Neutrophil (primary cell): ENCODE measurements around the gene STX8.

Experiments
- H3K27ac ChIP-seq: fragments of 200-600 bp; sonication (generic); 2 replicates; pipeline ENCODE4 v1.5.1; 2016; ENCODE audit warnings: mild to moderate bottlenecking, moderate library complexity
- H3K27me3 ChIP-seq: fragments of 200-600 bp; sonication (generic); 2 replicates; pipeline ENCODE4 v1.6.0; 2016; ENCODE audit warnings: mild to moderate bottlenecking
- H3K36me3 ChIP-seq: fragments of 200-600 bp; sonication (generic); 2 replicates; pipeline ENCODE4 v1.5.1; 2017
- H3K4me1 ChIP-seq, 2 experiments: fragments of 200-600 bp in 1 of 2; sonication (generic) in 1 of 2; 1 replicate in 1 of 2; 2 replicates in 1 of 2; pipeline versions ENCODE4 v1.5.1 to v1.6.1; 2013 to 2016; ENCODE audit warnings: low read depth in 1 of 2, low read length in 1 of 2, mild to moderate bottlenecking in 1 of 2, moderate library complexity in 1 of 2; ENCODE audit not compliant: control insufficient read depth in 1 of 2, insufficient read depth in 1 of 2
- H3K4me3 ChIP-seq, 2 experiments: fragments of 200-600 bp in 1 of 2; sonication (generic) in 1 of 2; 1 replicate in 1 of 2; 2 replicates in 1 of 2; pipeline ENCODE4 v1.5.1; 2013 to 2016; ENCODE audit warnings: low read depth in 1 of 2, low read length in 1 of 2, mild to moderate bottlenecking in 1 of 2, moderate library complexity in 1 of 2
- H3K9me3 ChIP-seq: fragments of 200-600 bp; sonication (generic); 2 replicates; pipeline ENCODE4 v1.5.1; 2016
- CTCF ChIP-seq: fragments of 200-600 bp; sonication (generic); IDR thresholded peaks from 2 replicates; pipeline ENCODE4 v1.5.1; 2016; ENCODE audit warnings: antibody characterized with exemption

The STX8 gene

GRCh38 chr17:9475101-9475658 lies 100.4 kb downstream of the STX8 start:
- H3K4me1 ChIP-seq = peaks cover 2 to 4% of the 10 kb centered on the region in 2 experiments
- H3K9me3 ChIP-seq = no peaks in the 10 kb centered on the region
- peaks cover 6% of the 10 kb centered on the region for H3K36me3 ChIP-seq
- H3K27me3 ChIP-seq = no peaks in the 10 kb centered on the region
- no peak overlapping the region for H3K4me3 ChIP-seq
- no peak for TF ChIP-seq CTCF
- no peak overlapping the region for H3K27ac ChIP-seq

DNA sequence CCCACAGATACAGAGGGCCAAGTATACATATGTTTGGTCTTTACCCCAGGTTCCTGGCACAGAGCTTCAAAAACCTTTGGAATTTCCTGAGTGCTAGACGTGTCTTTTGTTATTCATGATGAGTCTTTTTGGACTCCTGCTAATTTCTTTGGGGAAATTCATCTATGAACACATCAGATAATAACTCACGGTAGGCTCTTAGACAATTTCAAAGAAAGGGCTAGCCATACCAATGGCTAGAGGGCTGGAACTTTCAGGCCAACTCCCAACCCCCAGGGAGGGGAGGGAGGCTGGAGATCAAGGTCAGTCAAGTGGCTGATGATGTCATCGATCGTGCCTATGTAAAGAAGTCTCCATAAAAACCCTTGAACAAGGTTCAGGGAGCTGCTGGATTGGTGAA lies 101.9 kb downstream of the STX8 start:
- no peak for TF ChIP-seq CTCF
- no peak overlapping the region for H3K27ac ChIP-seq

DNA sequence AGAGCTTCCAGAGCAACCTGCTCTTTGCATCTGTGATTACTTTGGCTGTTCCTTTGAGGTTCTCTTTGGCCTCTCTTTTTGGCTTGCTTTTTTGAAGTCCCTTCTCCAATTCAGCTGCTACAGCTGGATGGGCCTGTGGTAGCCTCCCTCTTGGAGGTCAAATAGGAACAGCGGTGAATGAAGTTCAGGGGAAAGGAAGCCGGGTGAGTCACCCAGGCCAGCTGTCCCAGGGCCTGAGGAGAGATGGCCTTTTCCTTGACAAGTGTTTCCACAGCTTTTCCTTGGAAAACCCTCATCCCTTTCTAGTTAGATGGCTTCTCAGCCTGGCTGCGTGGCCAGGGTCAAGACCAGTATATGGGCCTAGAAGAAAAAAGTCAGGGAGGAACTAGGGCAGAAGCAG lies 103.1 kb downstream of the STX8 start:
- no peak overlapping the region for H3K27ac ChIP-seq
- no peak overlapping the region for H3K4me3 ChIP-seq
- no peak for TF ChIP-seq CTCF

More for the DNA sequence above, 101.9 kb downstream of the STX8 start:
- H3K4me3 ChIP-seq = no peak overlapping the region
- H3K27me3 ChIP-seq = no peaks in the 10 kb centered on the region
- H3K9me3 ChIP-seq = no peaks in the 10 kb centered on the region
- peaks cover 4 to 6% of the 10 kb centered on the region in 2 experiments for H3K4me1 ChIP-seq
- peaks cover 6% of the 10 kb centered on the region for H3K36me3 ChIP-seq

DNA sequence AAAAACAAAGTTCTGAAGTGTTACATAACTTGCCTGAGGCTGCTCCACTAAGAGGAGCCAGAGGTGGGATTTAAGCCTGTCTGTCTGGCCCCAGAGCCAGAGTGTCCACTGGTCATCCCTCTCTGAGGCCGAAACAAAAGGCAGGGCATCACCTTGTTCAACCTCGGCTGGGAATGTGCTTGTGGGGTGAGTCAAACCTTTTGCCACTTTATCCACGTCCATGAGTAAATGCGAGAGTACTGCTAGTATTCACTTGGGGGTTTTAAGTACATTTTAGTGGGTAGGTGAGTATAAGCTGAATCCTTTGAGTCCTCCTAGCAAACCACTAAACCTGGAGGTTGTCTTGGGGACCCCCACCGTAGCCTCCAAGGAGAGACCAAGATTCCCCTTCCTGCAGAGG lies 103.5 kb downstream of the STX8 start:
- peaks cover 6% of the 10 kb centered on the region for H3K36me3 ChIP-seq

More for the DNA sequence above, 103.1 kb downstream of the STX8 start:
- Histone ChIP-seq H3K36me3 (peaks cover 6% of the 10 kb centered on the region), H3K9me3 (no peaks in the 10 kb centered on the region), H3K27me3 (no peaks in the 10 kb centered on the region), H3K4me1 (peaks cover 4 to 6% of the 10 kb centered on the region in 2 experiments)

GRCh38 chr17:9470171-9470570 lies 105.4 kb downstream of the STX8 start:
- Histone ChIP-seq H3K9me3 (no peaks in the 10 kb centered on the region), H3K27ac (no peak overlapping the region), H3K4me3 (no peak overlapping the region), H3K27me3 (no peaks in the 10 kb centered on the region), H3K4me1 (peaks cover 4 to 6% of the 10 kb centered on the region in 2 experiments), H3K36me3 (peaks cover 6% of the 10 kb centered on the region)
- TF ChIP-seq CTCF = no peak

More for the DNA sequence above, 103.5 kb downstream of the STX8 start:
- no peak for TF ChIP-seq CTCF
- Histone ChIP-seq H3K4me1 (peaks cover 4 to 6% of the 10 kb centered on the region in 2 experiments), H3K27me3 (no peaks in the 10 kb centered on the region), H3K9me3 (no peaks in the 10 kb centered on the region), H3K4me3 (no peak overlapping the region), H3K27ac (no peak overlapping the region)
